K562 treated with DMSO at 1 percent for 48 hours (cell line): ENCODE measurements around the gene TNS1. TPM values are rescaled to one million over a fixed set of nuclear protein-coding genes. Genes with fewer than 3 reads are reported as not detected.

Source experiments
- total RNA-seq: library from RNA; unstranded; fragments of 300-600 nt; gene quantifications from 2 replicates; pipeline ENCODE4 v1.2.3, GENCODE V29; 2022; ENCODE audit warnings: low replicate concordance; ENCODE audit errors: extremely low read depth

TNS1 gene
- total RNA-seq, result not detected in 2 replicates

GRCh38 chr2:218002845-218003180 lies at the start of gene TNS1:
Gene TNS1 (minus strand): TSS chr2:218002995. CDS start chr2:218002872, 123 bp downstream.

Other genes starting within 250 kb of the TNS1 start
- gene RUFY4, start 66.3 kb upstream of the TNS1 start, total RNA-seq, result not detected in 2 replicates
- gene CXCR2, start 123.0 kb upstream of the TNS1 start, total RNA-seq, result not detected in 2 replicates
- not detected in 2 replicates for gene CXCR1, start 164.0 kb upstream of the TNS1 start, total RNA-seq
- not detected in 2 replicates for gene ARPC2, start 214.2 kb upstream of the TNS1 start, total RNA-seq